RKO (cell line): ENCODE results near the gene CD209.
"Not testable (repeated sequence)": the region's sequence is repeated elsewhere in the genome, so short reads cannot be mapped to it uniquely, and the experiment has no call there.

Experiments used
- DNase-seq: peaks from one replicate; pipeline ENCODE4 v3.0.0-alpha.2; 2016; ENCODE audit warnings: low spot score

CD209 gene

GRCh38 chr19:7767487-7767886 is 20.2 kb upstream of the CD209 start:
- DNase-seq = no peak

DNA sequence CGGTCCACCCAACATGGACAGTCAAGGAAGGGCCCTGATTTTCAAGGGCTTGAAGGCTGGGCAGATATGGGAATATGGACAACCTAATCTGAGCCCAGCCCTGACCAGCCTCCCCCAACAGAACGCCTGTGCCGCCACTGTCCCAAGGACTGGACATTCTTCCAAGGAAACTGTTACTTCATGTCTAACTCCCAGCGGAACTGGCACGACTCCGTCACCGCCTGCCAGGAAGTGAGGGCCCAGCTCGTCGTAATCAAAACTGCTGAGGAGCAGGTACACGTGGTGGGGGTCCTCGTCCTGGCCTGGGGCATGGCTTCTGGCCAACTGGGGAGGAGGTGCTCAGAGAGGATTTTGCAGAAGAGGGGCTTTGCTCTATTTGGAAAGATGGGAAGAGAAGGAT is 19.2 kb upstream of the CD209 start:
- no peak for DNase-seq

DNA sequence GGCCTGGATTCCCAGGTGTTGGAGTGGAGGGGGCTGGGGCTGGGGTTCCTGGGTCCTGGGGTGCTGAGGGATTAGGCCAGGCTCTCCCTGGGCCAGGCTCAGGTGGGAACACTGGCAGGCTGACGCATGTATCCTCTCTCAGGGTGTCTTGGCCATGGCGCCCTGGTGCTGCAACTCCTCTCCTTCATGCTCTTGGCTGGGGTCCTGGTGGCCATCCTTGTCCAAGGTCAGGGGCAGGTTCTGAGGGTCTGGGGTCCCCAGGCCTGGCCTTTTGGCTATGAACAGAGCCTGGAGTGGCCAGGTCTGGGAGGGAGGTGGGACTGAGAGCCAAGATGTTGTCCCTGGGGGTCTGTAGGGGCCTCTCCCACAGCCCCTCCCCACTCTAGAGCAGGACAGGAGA is 17.7 kb upstream of the CD209 start:
- not testable (repeated sequence) for DNase-seq

DNA sequence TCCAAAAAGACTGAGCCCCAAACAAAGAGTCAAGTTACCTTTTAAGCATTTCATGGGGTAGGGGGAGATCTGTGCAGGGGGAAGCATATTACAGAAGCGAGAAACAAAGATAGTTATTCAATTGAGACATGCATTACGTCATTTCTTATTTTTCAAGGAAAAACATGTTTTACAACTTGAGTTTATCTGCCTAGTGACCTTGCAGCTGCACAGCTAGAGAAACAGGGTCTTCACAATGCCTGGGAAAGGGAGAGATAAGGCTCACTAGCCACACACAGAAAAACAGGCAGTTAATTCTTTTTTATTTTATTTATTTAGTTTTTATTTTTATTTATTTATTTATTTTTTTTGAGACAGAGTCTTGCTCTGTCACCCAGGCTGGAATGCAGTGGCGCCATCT is 16.8 kb upstream of the CD209 start:
- DNase-seq = not testable (repeated sequence)

GRCh38 chr19:7763696-7764095 is 16.4 kb upstream of the CD209 start:
- no peak for DNase-seq

DNA sequence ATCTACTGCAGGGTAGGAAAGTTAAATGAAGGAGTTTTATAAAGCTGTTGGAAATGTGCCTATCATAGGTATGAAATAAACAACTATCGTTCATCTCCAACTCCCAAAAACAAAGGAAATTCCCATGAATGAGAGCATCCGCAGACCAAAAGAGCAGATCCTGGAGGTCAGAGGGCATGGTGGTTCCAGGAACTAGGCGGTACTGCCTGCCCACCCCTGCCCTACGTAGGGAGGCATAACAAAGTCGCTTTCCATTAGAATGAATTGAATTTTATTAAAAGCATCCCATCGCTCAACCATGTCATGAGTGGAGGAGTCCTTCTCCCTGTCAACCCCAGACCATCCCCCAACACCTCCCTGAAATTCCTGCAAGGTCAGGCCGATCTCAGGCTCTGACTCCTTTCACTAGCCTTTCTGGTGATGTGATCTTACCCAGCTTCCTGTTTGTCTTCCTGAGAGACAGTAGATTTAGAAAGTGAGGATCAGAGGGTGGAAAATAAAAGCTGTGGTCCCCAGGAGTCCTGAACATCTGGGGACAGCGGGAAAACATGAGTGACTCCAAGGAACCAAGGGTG is 15.5 kb upstream of the CD209 start, which contains the start of gene CLEC4M:
Gene CLEC4M, plus strand, starts transcription at position 525 of the 575 bp plus-strand sequence. Its CDS starts 24 bp downstream, at position 549.
- DNase-seq = no peak

DNA sequence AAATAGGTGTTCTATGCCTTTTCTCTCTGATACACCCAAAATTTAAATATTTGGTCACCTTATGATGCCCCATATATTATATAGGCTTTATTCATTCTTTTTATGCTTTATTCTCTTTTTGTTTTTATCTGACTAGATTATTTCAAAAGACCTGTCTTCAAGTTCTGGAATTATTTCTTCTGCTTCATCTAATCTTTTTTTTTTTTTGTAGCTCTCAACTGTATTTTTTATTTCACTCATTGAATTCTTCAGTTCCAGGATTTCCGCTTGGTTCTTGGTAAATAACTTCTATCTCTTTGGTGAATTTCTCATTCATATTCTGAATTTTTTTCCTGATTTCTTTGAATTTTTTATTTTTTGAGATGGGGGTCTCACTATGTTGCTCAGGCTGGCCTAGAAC is 11.8 kb upstream of the CD209 start:
- no peak for DNase-seq

DNA sequence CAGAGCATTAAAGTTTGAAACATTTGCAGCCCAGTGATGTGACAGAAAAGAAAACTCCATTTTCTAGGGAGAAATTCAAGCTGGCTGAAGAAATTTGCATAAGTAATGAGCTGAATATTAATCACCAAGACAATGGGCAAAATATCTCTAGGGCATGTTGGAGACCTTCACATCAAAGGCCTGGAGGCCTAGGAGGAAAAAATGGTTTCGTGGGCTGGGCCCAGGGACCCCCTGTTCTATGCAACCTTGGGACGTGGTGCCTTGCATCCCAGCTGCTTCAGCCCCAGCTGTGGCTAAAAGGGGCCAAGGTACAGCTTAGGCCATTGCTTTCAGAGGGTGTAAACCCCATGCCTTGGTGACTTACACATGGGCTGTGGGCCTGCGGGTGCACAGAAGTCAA is 10.0 kb upstream of the CD209 start:
- no peak for DNase-seq

DNA sequence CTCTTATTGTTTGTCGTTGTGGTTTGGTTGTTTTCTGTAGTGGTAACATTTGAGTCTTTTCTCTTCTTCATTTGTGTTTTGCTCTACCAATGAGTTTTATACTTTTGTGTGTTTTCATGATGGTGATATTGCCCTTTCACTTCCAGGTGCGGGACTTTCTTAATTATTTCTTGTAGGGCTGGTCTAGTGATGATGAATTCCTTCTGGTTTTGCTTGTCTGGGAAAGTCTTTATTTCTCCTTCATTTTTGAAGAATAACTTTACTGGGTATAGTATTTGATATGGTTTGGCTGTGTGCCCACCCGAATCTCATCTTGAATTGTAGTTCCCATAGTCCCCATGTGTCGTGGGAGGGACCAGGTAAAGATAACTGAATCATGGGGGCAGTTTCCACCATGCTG is 8.9 kb upstream of the CD209 start:
- DNase-seq = no peak

- no peak for DNase-seq
Measured at GRCh38 chr19:7751157-7751783, 3.9 kb upstream of the CD209 start.

GRCh38 chr19:7748756-7749155 is 1.4 kb upstream of the CD209 start:
- DNase-seq = peak; percentile 40

GRCh38 chr19:7748171-7748570 is 837 bp upstream of the CD209 start:
- DNase-seq = no peak

DNA sequence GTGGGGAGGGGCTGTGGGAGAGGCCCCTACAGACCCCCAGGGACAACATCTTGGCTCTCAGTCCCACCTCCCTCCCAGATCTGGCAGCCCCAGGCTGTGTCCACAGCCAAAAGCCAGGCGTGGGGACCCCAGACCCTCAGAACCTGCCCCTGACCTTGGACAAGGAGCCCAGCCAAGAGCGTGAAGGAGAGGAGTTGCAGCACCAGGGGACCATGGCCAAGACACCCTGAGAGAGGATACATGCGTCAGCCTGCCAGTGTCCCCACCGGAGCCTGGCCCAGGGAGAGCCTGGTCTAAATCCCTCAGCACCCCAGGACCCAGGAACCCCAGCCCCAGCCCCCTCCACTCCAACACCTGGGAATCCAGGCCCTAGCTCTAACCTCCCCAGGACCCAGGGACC is 1.0 kb downstream of the CD209 start:
- not testable (repeated sequence) for DNase-seq

GRCh38 chr19:7744871-7745650 is 2.3 kb downstream of the CD209 start:
- no peak for DNase-seq

DNA sequence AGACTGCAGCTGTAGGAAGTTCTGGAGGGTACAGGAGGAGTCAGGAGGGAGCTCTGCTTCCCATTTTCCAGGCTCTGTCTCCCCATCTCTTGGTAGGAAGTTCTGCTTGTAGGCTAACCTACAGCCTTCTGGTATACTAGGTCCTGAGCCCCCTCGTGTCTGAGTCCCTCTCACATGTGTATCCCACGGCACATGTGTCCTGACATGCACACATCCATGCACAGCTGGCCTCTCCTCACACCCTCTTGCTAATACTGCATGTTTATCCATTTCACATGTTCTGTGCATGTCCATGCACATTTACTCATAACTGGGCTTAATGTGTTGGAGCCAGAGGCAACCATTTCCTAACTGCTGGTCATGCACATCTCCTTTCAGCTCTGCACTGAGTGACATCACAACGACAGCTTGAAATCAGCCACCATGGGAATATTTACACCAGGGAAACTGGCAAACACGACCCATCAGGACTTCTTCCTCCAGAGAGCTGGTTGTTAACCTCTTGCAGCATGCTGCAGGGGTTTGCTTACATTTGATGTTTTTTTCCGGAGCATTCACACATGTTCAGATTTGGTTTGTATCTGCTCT is 3.0 kb downstream of the CD209 start:
- no peak for DNase-seq

GRCh38 chr19:7743425-7743841 is 3.9 kb downstream of the CD209 start:
- no peak for DNase-seq

- no peak for DNase-seq
Measured at GRCh38 chr19:7742991-7743390, 4.3 kb downstream of the CD209 start.

GRCh38 chr19:7742575-7742974 is 4.8 kb downstream of the CD209 start:
- no peak for DNase-seq

DNA sequence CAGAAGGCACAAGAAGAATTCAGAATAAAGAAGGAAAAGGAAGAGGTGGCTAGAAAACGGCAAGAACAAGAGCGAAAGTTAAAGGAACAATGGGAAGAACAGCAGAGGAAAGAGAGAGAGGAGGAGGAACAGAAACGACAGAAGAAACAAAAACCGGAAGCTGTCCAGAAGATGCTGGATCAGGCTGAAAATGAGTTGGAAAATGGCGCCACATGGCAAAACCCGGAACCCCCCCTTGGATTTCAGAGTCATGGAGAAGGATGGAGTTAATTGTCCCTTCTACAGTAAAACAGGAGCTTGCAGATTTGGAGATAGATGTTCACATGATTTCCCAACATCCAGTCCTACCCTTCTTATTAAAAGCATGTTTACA is 6.7 kb downstream of the CD209 start:
- no peak for DNase-seq

DNA sequence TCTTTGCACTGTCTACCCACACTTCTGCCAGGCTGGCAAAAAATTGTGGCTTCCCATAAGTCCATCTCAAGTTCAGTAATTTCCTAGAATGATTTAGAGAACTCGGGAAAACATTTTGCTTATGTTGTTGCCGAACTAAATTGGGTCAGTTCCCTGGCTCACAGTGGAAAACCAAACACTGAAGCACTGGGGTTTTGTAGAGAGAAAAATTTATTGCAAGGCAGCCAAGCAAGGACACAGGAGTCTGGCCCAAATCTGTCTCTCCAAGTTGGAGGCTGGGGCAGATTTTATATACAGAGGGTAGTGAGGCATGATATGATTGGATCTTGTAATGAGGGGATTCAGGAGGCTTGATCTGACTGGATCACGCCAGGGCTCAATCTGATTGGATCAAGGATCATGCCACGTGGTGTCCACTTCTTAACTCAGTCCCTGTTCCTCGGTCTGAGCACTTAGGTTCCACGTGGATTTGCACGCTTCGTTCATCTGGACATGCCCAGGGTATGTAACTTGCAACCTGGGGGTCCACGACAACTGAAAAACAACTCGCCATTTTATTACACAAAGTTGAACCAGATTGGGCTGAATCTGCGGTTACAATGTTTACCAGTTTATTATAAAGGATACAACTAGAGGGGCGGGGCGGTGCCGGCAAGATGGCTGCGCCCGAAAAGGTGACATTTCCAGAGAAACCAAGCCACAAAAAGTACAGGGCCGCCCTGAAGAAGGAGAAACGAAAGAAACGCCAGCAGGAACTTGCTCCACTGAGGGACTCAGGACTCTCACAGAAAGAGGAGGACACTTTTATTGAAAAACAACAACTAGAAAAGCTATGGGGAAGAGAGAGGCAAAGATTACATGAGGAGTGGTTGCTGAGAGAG is 7.3 kb downstream of the CD209 start:
- DNase-seq = no peak

GRCh38 chr19:7739211-7739755 is 8.1 kb downstream of the CD209 start:
- DNase-seq = no peak

DNA sequence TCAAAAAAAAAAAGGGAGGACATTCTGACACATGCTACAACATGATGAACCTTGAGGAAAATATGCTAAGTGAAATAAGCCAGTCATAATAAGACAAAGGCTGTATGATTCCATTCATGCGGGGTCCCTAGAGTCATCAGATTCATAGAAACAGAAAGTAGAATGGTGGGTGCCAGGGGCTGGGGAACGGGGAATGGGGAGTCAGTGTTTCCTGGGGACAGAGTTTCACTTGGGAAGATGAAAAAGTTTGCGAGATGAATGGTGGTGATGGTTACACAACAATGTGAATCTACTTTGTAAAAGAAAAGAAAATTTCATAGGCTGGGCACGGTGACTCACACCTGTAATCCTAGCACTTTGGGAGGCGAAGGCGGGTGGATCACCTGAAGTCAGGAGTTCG is 9.3 kb downstream of the CD209 start:
- no peak for DNase-seq
